Measurements from ENCODE around the gene HTR3D. TPM values are rescaled to one million over a fixed set of nuclear protein-coding genes. Genes with fewer than 3 reads are reported as not detected.

The HTR3D gene
- total RNA-seq, result not detected in 2 replicates

GRCh38 chr3:184031187-184031792 lies at the start of gene HTR3D:
Gene HTR3D, plus strand, starts transcription at chr3:184031742. Its CDS starts 0 bp downstream, at chr3:184031742.

GRCh38 chr3:184017672-184018423 lies 13.7 kb upstream of the HTR3D start, which contains the start of gene ABCC5:
Gene ABCC5, minus strand, starts transcription at chr3:184017884. Its CDS starts 3,492 bp downstream, at chr3:184014392.

GRCh38 chr3:184052767-184053166 lies 21.2 kb downstream of the HTR3D start, which contains the start of gene HTR3C:
Gene HTR3C, plus strand, starts transcription at chr3:184053047. Its CDS starts 34 bp downstream, at chr3:184053081.

Small RNA genes within 50 kb of the gene (small RNA-seq; reads per million reads assigned to genes)
- gene RF00019 (ENCODE audit: low replicate concordance), result not detected

Other genes starting within 250 kb of the HTR3D start
- 1.8 and 2.0 TPM in 2 replicates for gene MAP6D1, start 206.2 kb upstream of the HTR3D start, total RNA-seq
- 28.5 and 32.2 TPM in 2 replicates for gene PARL, start 146.9 kb upstream of the HTR3D start, total RNA-seq
- 16.2 and 19.8 TPM in 2 replicates for gene ABCC5, start 13.9 kb upstream of the HTR3D start, total RNA-seq
- 0.14 TPM in 1 of 2 replicates, not detected in the other for gene HTR3C, start 21.3 kb downstream of the HTR3D start, total RNA-seq
- not detected in 2 replicates for gene HTR3E, start 65.3 kb downstream of the HTR3D start, total RNA-seq
- 26.0 and 39.7 TPM in 2 replicates for gene EIF2B5, start 103.6 kb downstream of the HTR3D start, total RNA-seq
- 58.4 and 68.9 TPM in 2 replicates for gene DVL3, start 123.6 kb downstream of the HTR3D start, total RNA-seq
- 435 and 453 TPM in 2 replicates for gene AP2M1, start 143.1 kb downstream of the HTR3D start, total RNA-seq
- 45.5 and 56.7 TPM in 2 replicates for gene ABCF3, start 154.5 kb downstream of the HTR3D start, total RNA-seq
- gene VWA5B2, start 197.8 kb downstream of the HTR3D start, total RNA-seq, result not detected in 2 replicates
- gene ALG3, start 217.2 kb downstream of the HTR3D start, total RNA-seq, result 51.4 and 53.7 TPM in 2 replicates
- gene EEF1AKMT4, start 217.9 kb downstream of the HTR3D start, total RNA-seq, result 4.2 and 6.3 TPM in 2 replicates
- gene CAMK2N2, start 229.8 kb downstream of the HTR3D start, total RNA-seq, result 0.14 and 0.22 TPM in 2 replicates
- not detected in 2 replicates for gene ECE2, start 244.3 kb downstream of the HTR3D start, total RNA-seq

Measured in placental pericyte (primary cell).